Activated naive CD4-positive, alpha-beta T cell (primary cell): ENCODE measurements around the gene PEG3.

Source experiments
- DNase-seq, 4 experiments: peaks; one replicate each; lab custom pipeline; 2025; lab: John Stamatoyannopoulos, UW

Gene PEG3

GRCh38 chr19:56838909-56839651 is 1.4 kb downstream of the PEG3 start:
- DNase-seq: no peak

- no peak for DNase-seq
These were observed 2.3 kb downstream of the PEG3 start for GRCh38 chr19:56838024-56838908.

GRCh38 chr19:56837492-56838023 is 3.0 kb downstream of the PEG3 start:
- DNase-seq: no peak

GRCh38 chr19:56837004-56837403 is 3.5 kb downstream of the PEG3 start:
- DNase-seq: no peak

GRCh38 chr19:56836059-56836458 is 4.5 kb downstream of the PEG3 start:
- no peak for DNase-seq

GRCh38 chr19:56835401-56835800 is 5.1 kb downstream of the PEG3 start:
- no peak for DNase-seq

- DNase-seq: no peak
These were observed 5.8 kb downstream of the PEG3 start for GRCh38 chr19:56834564-56835375.

GRCh38 chr19:56832352-56832928 is 8.1 kb downstream of the PEG3 start:
- DNase-seq: no peak

- no peak for DNase-seq
These were observed 9.3 kb downstream of the PEG3 start for GRCh38 chr19:56831255-56831654.

- DNase-seq: no peak
These were observed 10.9 kb downstream of the PEG3 start for GRCh38 chr19:56829596-56829995.

GRCh38 chr19:56827708-56828107 is 12.8 kb downstream of the PEG3 start:
- no peak for DNase-seq

GRCh38 chr19:56823956-56824355 is 16.6 kb downstream of the PEG3 start:
- no peak for DNase-seq

- no peak for DNase-seq
These were observed 17.1 kb downstream of the PEG3 start for GRCh38 chr19:56823417-56823816.

GRCh38 chr19:56822755-56823154 is 17.8 kb downstream of the PEG3 start:
- DNase-seq: no peak

- DNase-seq: no peak
These were observed 18.9 kb downstream of the PEG3 start for GRCh38 chr19:56821675-56822074.

GRCh38 chr19:56821209-56821608 is 19.3 kb downstream of the PEG3 start:
- no peak for DNase-seq

GRCh38 chr19:56819166-56819565 is 21.4 kb downstream of the PEG3 start:
- no peak for DNase-seq

- no peak for DNase-seq
These were observed 25.9 kb downstream of the PEG3 start for GRCh38 chr19:56814656-56815055.

GRCh38 chr19:56813531-56813930 is 27.0 kb downstream of the PEG3 start:
- DNase-seq: no peak

- no peak for DNase-seq
These were observed 29.0 kb downstream of the PEG3 start for GRCh38 chr19:56811480-56811879.

GRCh38 chr19:56810260-56810659 is 30.3 kb downstream of the PEG3 start:
- DNase-seq: no peak
